Measurements from ENCODE around the gene CIZ1. TPM values are rescaled to one million over a fixed set of nuclear protein-coding genes. Genes with fewer than 3 reads are reported as not detected.

Gene CIZ1
- total RNA-seq, 2 donors from 2014 or later = 113 to 123 TPM

GRCh38 chr9:128206484-128206883 lies 15.1 kb upstream of the CIZ1 start:
- Mint-ChIP-seq H3K9me3 (no peaks in the 10 kb centered on the region), H3K27me3 (peaks cover 4% of the 10 kb centered on the region), H3K27ac (no peak overlapping the region), H3K36me3 (ENCODE audit: low read depth) (no peaks in the 10 kb centered on the region), H3K4me1 (peaks cover 15% of the 10 kb centered on the region), H3K4me3 (no peak overlapping the region)
- no peak for ATAC-seq (replicated peaks)

GRCh38 chr9:128205296-128205944 lies 14.0 kb upstream of the CIZ1 start:
- Mint-ChIP-seq H3K4me1 (peaks cover 15% of the 10 kb centered on the region), H3K9me3 (no peaks in the 10 kb centered on the region), H3K4me3 (no peak overlapping the region), H3K27me3 (peaks cover 4% of the 10 kb centered on the region), H3K27ac (no peak overlapping the region), H3K36me3 (ENCODE audit: low read depth) (no peaks in the 10 kb centered on the region)
- no peak for ATAC-seq (replicated peaks)

- Mint-ChIP-seq H3K9me3 (no peaks in the 10 kb centered on the region), H3K27me3 (peaks cover 4% of the 10 kb centered on the region), H3K36me3 (ENCODE audit: low read depth) (no peaks in the 10 kb centered on the region), H3K27ac (no peak overlapping the region), H3K4me3 (peak overlapping the region; percentile 56), H3K4me1 (peaks cover 15% of the 10 kb centered on the region)
- ATAC-seq (replicated peaks) = no peak
Measured at GRCh38 chr9:128204858-128205257, 13.5 kb upstream of the CIZ1 start.

- peak overlapping the region; percentile 56 for H3K4me3 Mint-ChIP-seq
- peak; percentile 25 for ATAC-seq (replicated peaks)
- peaks cover 4% of the 10 kb centered on the region for H3K27me3 Mint-ChIP-seq
- no peaks in the 10 kb centered on the region for H3K36me3 Mint-ChIP-seq (ENCODE audit: low read depth)
- H3K9me3 Mint-ChIP-seq = no peaks in the 10 kb centered on the region
- no peak overlapping the region for H3K27ac Mint-ChIP-seq
- peaks cover 15% of the 10 kb centered on the region for H3K4me1 Mint-ChIP-seq
Measured at GRCh38 chr9:128203707-128204551, 12.6 kb upstream of the CIZ1 start.

- peak within 1 kb of the TSS; percentile 80 for H3K4me3 Mint-ChIP-seq
- peaks cover 15% of the 10 kb centered on the region for H3K4me1 Mint-ChIP-seq
- H3K27ac Mint-ChIP-seq = peak within 1 kb of the TSS; percentile 89
- peaks cover 4% of the 10 kb centered on the region for H3K27me3 Mint-ChIP-seq
- no peaks in the 10 kb centered on the region for H3K36me3 Mint-ChIP-seq (ENCODE audit: low read depth)
- no peaks in the 10 kb centered on the region for H3K9me3 Mint-ChIP-seq
- peak; percentile 86 for ATAC-seq (replicated peaks)
Measured at GRCh38 chr9:128203024-128203706, 11.8 kb upstream of the CIZ1 start, which contains the start of gene DNM1. Gene DNM1 (plus strand): TSS chr9:128203379. CDS start chr9:128203471, 92 bp downstream.

- H3K4me1 Mint-ChIP-seq = peaks cover 15% of the 10 kb centered on the region
Measured at GRCh38 chr9:128202648-128203023, 11.3 kb upstream of the CIZ1 start.

GRCh38 chr9:128201441-128202369 lies 10.3 kb upstream of the CIZ1 start:
- Mint-ChIP-seq H3K9me3 (no peaks in the 10 kb centered on the region), H3K27me3 (peaks cover 4% of the 10 kb centered on the region), H3K4me1 (peaks cover 15% of the 10 kb centered on the region), H3K27ac (peak overlapping the region; percentile 89), H3K4me3 (peak overlapping the region; percentile 80), H3K36me3 (ENCODE audit: low read depth) (no peaks in the 10 kb centered on the region)
- peak; percentile 21 for ATAC-seq (replicated peaks)

More at GRCh38 chr9:128202648-128203023, 11.3 kb upstream of the CIZ1 start:
- Mint-ChIP-seq H3K4me3 (peak overlapping the region; percentile 80), H3K27ac (peak overlapping the region; percentile 89), H3K36me3 (ENCODE audit: low read depth) (no peaks in the 10 kb centered on the region), H3K27me3 (peaks cover 4% of the 10 kb centered on the region), H3K9me3 (no peaks in the 10 kb centered on the region)
- ATAC-seq (replicated peaks) = no peak

GRCh38 chr9:128193469-128194096 lies 2.2 kb upstream of the CIZ1 start:
- H3K4me1 Mint-ChIP-seq = peaks cover 8% of the 10 kb centered on the region
- peaks cover 16% of the 10 kb centered on the region for H3K36me3 Mint-ChIP-seq (ENCODE audit: low read depth)
- no peak overlapping the region for H3K4me3 Mint-ChIP-seq
- H3K27me3 Mint-ChIP-seq = no peaks in the 10 kb centered on the region
- no peak overlapping the region for H3K27ac Mint-ChIP-seq
- H3K9me3 Mint-ChIP-seq = no peaks in the 10 kb centered on the region
- no peak for ATAC-seq (replicated peaks)

- H3K27ac Mint-ChIP-seq = no peak overlapping the region
- H3K4me3 Mint-ChIP-seq = peak overlapping the region; percentile 41
- peaks cover 14% of the 10 kb centered on the region for H3K4me1 Mint-ChIP-seq
- H3K9me3 Mint-ChIP-seq = no peaks in the 10 kb centered on the region
- H3K36me3 Mint-ChIP-seq (ENCODE audit: low read depth) = peaks cover 24% of the 10 kb centered on the region
- H3K27me3 Mint-ChIP-seq = no peaks in the 10 kb centered on the region
- ATAC-seq (replicated peaks) = peak; percentile 72
Measured at GRCh38 chr9:128192601-128193371, 1.4 kb upstream of the CIZ1 start.

GRCh38 chr9:128190516-128191405 lies 611 bp downstream of the CIZ1 start:
- Mint-ChIP-seq H3K27me3 (no peaks in the 10 kb centered on the region), H3K27ac (peak overlapping the region; percentile 96), H3K4me3 (peak overlapping the region; percentile 96), H3K36me3 (ENCODE audit: low read depth) (peaks cover 42% of the 10 kb centered on the region), H3K9me3 (no peaks in the 10 kb centered on the region), H3K4me1 (peaks cover 20% of the 10 kb centered on the region)
- peak; percentile 43 for ATAC-seq (replicated peaks)

GRCh38 chr9:128190013-128190412 lies 1.4 kb downstream of the CIZ1 start:
- Mint-ChIP-seq H3K27ac (peak overlapping the region; percentile 84), H3K27me3 (no peaks in the 10 kb centered on the region), H3K4me3 (peak overlapping the region; percentile 96), H3K36me3 (ENCODE audit: low read depth) (peaks cover 50% of the 10 kb centered on the region), H3K9me3 (no peaks in the 10 kb centered on the region), H3K4me1 (peaks cover 20% of the 10 kb centered on the region)
- ATAC-seq (replicated peaks) = no peak

- Mint-ChIP-seq H3K27me3 (no peaks in the 10 kb centered on the region), H3K4me1 (peaks cover 25% of the 10 kb centered on the region), H3K27ac (peak overlapping the region; percentile 50), H3K36me3 (ENCODE audit: low read depth) (peaks cover 62% of the 10 kb centered on the region), H3K4me3 (peak overlapping the region; percentile 28), H3K9me3 (no peaks in the 10 kb centered on the region)
- ATAC-seq (replicated peaks) = no peak
Measured at GRCh38 chr9:128188209-128188608, 3.2 kb downstream of the CIZ1 start.

All from activated T-helper 17 cell treated with anti-CD3 and anti-CD28 coated beads, Interleukin-2, amount 50 U/mL, for 72 hours (primary cell).